Thyroid gland (tissue), 4 donors: Measurements from ENCODE around the gene DOK1. TPM values are rescaled to one million over a fixed set of nuclear protein-coding genes. Genes with fewer than 3 reads are reported as not detected.
"Not testable (repeated sequence)": the region's sequence is repeated elsewhere in the genome, so short reads cannot be mapped to it uniquely, and the experiment has no call there.

Experiments
- DNase-seq, 2 donors: peaks; one replicate each; pipeline ENCODE4 v3.0.0-alpha.2; 2019
- H3K27ac ChIP-seq, 3 donors: fragments of 200-600 bp; sonication (generic); 1 replicate in 2 of 3; 2 replicates in 1 of 3; pipeline ENCODE4 v1.5.1; 2016 to 2019; ENCODE audit warnings: mild to moderate bottlenecking in 1 of 3, moderate library complexity in 1 of 3
- H3K27me3 ChIP-seq: fragments of 200-600 bp; sonication (generic); one replicate; pipeline ENCODE4 v1.5.1; 2019
- H3K36me3 ChIP-seq, 2 donors: fragments of 200-600 bp; sonication (generic); one replicate each; pipeline ENCODE4 v1.5.1; 2016 to 2019
- H3K4me1 ChIP-seq, 2 donors: fragments of 200-600 bp; sonication (generic); one replicate each; pipeline ENCODE4 v1.5.1; 2017 to 2019
- H3K4me3 ChIP-seq, 3 donors: fragments of 200-600 bp; sonication (generic); replicated peaks in 1 of 3; 1 replicate in 2 of 3; 2 replicates in 1 of 3; pipeline ENCODE4 v1.5.1; 2016; ENCODE audit warnings: mild to moderate bottlenecking in 1 of 3
- H3K9me3 ChIP-seq: fragments of 200-600 bp; sonication (generic); one replicate; pipeline ENCODE4 v1.5.1; 2017
- CTCF ChIP-seq, 6 experiments: fragments of 200-600 bp in 3 of 6; fragments of 450-650 bp in 3 of 6; sonication (generic) in 3 of 6; IDR thresholded peaks; one replicate each; pipeline ENCODE4 v1.5.1; 2016 to 2019; ENCODE audit warnings: antibody characterized with exemption in 6 of 6, mild to moderate bottlenecking in 2 of 6, inconsistent platforms in 1 of 6, moderate library complexity in 1 of 6
- POLR2A ChIP-seq, 2 donors: fragments of 450-650 bp; IDR thresholded peaks; one replicate each; pipeline ENCODE4 v1.6.1; 2017; ENCODE audit warnings: antibody characterized with exemption in 2 of 2, mild to moderate bottlenecking in 2 of 2, moderate library complexity in 1 of 2
- WGBS, 2 donors: methylation state at CpG; one replicate each; pipeline ENCODE4 v1.1.5; 2017; 5-methylcytosine and 5-hydroxymethylcytosine counted together
- intact Hi-C: fragments of 100-400 bp; cut with DNase I; formaldehyde crosslinking; loops from one replicate; pipeline ENCODE4 v1.15.1; 2023
- total RNA-seq, 4 donors: library from RNA; depleted of rRNA; stranded (reverse); fragments of >200 nt; gene quantifications; one replicate each; pipeline ENCODE4 v1.2.3, GENCODE V29; 2016

DOK1 gene
- total RNA-seq, 4 donors from 2014 or later = 14.4 to 19.4 (median 18.4) TPM

GRCh38 chr2:74556831-74557370, 2.4 kb downstream of the DOK1 start:
- no peak for DNase-seq
- no peak for TF ChIP-seq CTCF (IDR thresholded peaks at IDR 0.05)
- TF ChIP-seq POLR2A (IDR thresholded peaks at IDR 0.05) = no peak

GRCh38 chr2:74558284-74559230, 4.0 kb downstream of the DOK1 start:
- no peaks in the 10 kb centered on the region for H3K27me3 ChIP-seq
- peaks cover 0 to 8% of the 10 kb centered on the region in 2 donors for H3K4me1 ChIP-seq
- intact Hi-C loops = no loop called here
- H3K36me3 ChIP-seq = peaks cover 0 to 6% of the 10 kb centered on the region in 2 donors
- H3K4me3 ChIP-seq = no peak overlapping the region
- no peaks in the 10 kb centered on the region for H3K9me3 ChIP-seq
- no peak for TF ChIP-seq CTCF (IDR thresholded peaks at IDR 0.05)
- DNase-seq = no peak
- 68 to 75% methylated on average over 5 to 7 of the region's 7 CpGs for WGBS, 2 donors
- no peak overlapping the region for H3K27ac ChIP-seq

More at GRCh38 chr2:74556831-74557370, 2.4 kb downstream of the DOK1 start:
- Histone ChIP-seq H3K27ac (no peak overlapping the region), H3K4me1 (peaks cover 0 to 8% of the 10 kb centered on the region in 2 donors), H3K9me3 (no peaks in the 10 kb centered on the region), H3K4me3 (no peak overlapping the region), H3K36me3 (peaks cover 0 to 6% of the 10 kb centered on the region in 2 donors), H3K27me3 (no peaks in the 10 kb centered on the region)
- WGBS, 2 donors = 98 to 99% methylated on average over 5 to 6 of the region's 6 CpGs
- intact Hi-C loops = no loop called here

- Histone ChIP-seq H3K27ac (no peak overlapping the region), H3K27me3 (no peaks in the 10 kb centered on the region), H3K4me3 (no peak overlapping the region), H3K36me3 (peaks cover 0 to 6% of the 10 kb centered on the region in 2 donors), H3K9me3 (no peaks in the 10 kb centered on the region), H3K4me1 (peaks cover 0 to 8% of the 10 kb centered on the region in 2 donors)
- intact Hi-C loops = no loop called here
- TF ChIP-seq CTCF (IDR thresholded peaks at IDR 0.05) (no peak), POLR2A (IDR thresholded peaks at IDR 0.05) (no peak)
- DNase-seq = no peak
- 54 to 59% methylated on average over 5 of the region's 5 CpGs for WGBS, 2 donors
Measured at GRCh38 chr2:74559912-74560311, 5.4 kb downstream of the DOK1 start.

GRCh38 chr2:74560591-74560990, 6.1 kb downstream of the DOK1 start:
- Histone ChIP-seq H3K4me1 (peaks cover 0 to 2% of the 10 kb centered on the region in 2 donors), H3K36me3 (peaks cover 0 to 6% of the 10 kb centered on the region in 2 donors), H3K27ac (no peak overlapping the region), H3K4me3 (no peak overlapping the region), H3K27me3 (no peaks in the 10 kb centered on the region), H3K9me3 (no peaks in the 10 kb centered on the region)
- no peak for DNase-seq
- WGBS, 2 donors = 68 to 72% methylated on average over 6 of the region's 6 CpGs
- intact Hi-C loops = no loop called here
- TF ChIP-seq POLR2A (IDR thresholded peaks at IDR 0.05) (no peak), CTCF (IDR thresholded peaks at IDR 0.05) (no peak)

GRCh38 chr2:74561022-74561421, 6.5 kb downstream of the DOK1 start:
- H3K4me1 ChIP-seq, H3K27me3 ChIP-seq, intact Hi-C loops, H3K36me3 ChIP-seq, H3K9me3 ChIP-seq, H3K4me3 ChIP-seq, DNase-seq, H3K27ac ChIP-seq: not testable (repeated sequence)
- 97 to 100% methylated on average over 1 of the region's 1 CpG for WGBS, 2 donors
